Thoracic aorta (tissue), 2 donors: Measurements from ENCODE around the gene BACH2. TPM values are rescaled to one million over a fixed set of nuclear protein-coding genes. Genes with fewer than 3 reads are reported as not detected.

Source experiments
- ATAC-seq: fragments of 150-250 bp; one replicate; pipeline ENCODE4 v1.8.0; 2017; ENCODE audit warnings: low read depth; ENCODE audit not compliant: insufficient number of reproducible peaks, low FRiP score
- DNase-seq: peaks from one replicate; pipeline ENCODE4 v3.0.0-alpha.2; 2020; ENCODE audit warnings: low spot score
- H3K27ac ChIP-seq, 2 donors: fragments of 200-600 bp; sonication (generic); 1 replicate in 1 of 2; 2 replicates in 1 of 2; pipeline ENCODE4 v1.5.1; 2016; ENCODE audit warnings: mild to moderate bottlenecking in 2 of 2, moderate library complexity in 2 of 2
- H3K27me3 ChIP-seq: fragments of 200-600 bp; sonication (generic); replicated peaks from 2 replicates; pipeline ENCODE4 v1.6.0; 2016; ENCODE audit warnings: mild to moderate bottlenecking; ENCODE audit not compliant: insufficient read depth
- H3K36me3 ChIP-seq: fragments of 200-600 bp; sonication (generic); one replicate; pipeline ENCODE4 v1.5.1; 2016
- H3K4me1 ChIP-seq, 2 donors: fragments of 200-600 bp; sonication (generic); 1 replicate in 1 of 2; 2 replicates in 1 of 2; pipeline versions ENCODE4 v1.5.1 to v1.6.0; 2016; ENCODE audit warnings: low read depth in 2 of 2, mild to moderate bottlenecking in 1 of 2; ENCODE audit not compliant: control insufficient read depth in 1 of 2
- H3K4me3 ChIP-seq: fragments of 200-600 bp; sonication (generic); 2 replicates; pipeline ENCODE4 v1.5.1; 2016; ENCODE audit warnings: mild to moderate bottlenecking
- H3K9me3 ChIP-seq: fragments of 200-600 bp; sonication (generic); 2 replicates; pipeline ENCODE4 v1.5.1; 2016
- CTCF ChIP-seq: fragments of 200-600 bp; sonication (generic); IDR thresholded peaks from one replicate; pipeline ENCODE4 v1.5.1; 2019; ENCODE audit warnings: antibody characterized with exemption
- total RNA-seq, 2 donors: library from RNA; depleted of rRNA; stranded (reverse); fragments of >200 nt; gene quantifications; one replicate each; pipeline versions ENCODE4 v1.1.0 to v1.2.3, GENCODE V29; 2016

Gene BACH2
- total RNA-seq, 2 donors from 2014 or later, result 6.1 to 17.8 TPM

- H3K27ac ChIP-seq, result no peak overlapping the region
- no peaks in the 10 kb centered on the region for H3K27me3 ChIP-seq
- H3K36me3 ChIP-seq, result no peaks in the 10 kb centered on the region
- H3K4me1 ChIP-seq, result no peaks in the 10 kb centered on the region
- no peaks in the 10 kb centered on the region for H3K9me3 ChIP-seq
- no peak for DNase-seq
- ATAC-seq, result no peak
- TF ChIP-seq CTCF, result no peak
- H3K4me3 ChIP-seq, result no peak overlapping the region
Measured at GRCh38 chr6:90019216-90019615, 277.4 kb downstream of the BACH2 start.

GRCh38 chr6:90015883-90016282, 280.8 kb downstream of the BACH2 start:
- Histone ChIP-seq H3K9me3 (no peaks in the 10 kb centered on the region), H3K27me3 (no peaks in the 10 kb centered on the region), H3K4me3 (no peak overlapping the region), H3K4me1 (no peaks in the 10 kb centered on the region), H3K36me3 (no peaks in the 10 kb centered on the region), H3K27ac (no peak overlapping the region)
- DNase-seq (no peak), ATAC-seq (no peak)
- no peak for TF ChIP-seq CTCF

- H3K4me1 ChIP-seq, result peaks cover 4 to 14% of the 10 kb centered on the region in 2 donors
- peak; percentile 14 for ATAC-seq
- H3K9me3 ChIP-seq, result no peaks in the 10 kb centered on the region
- no peak for DNase-seq
- no peak for TF ChIP-seq CTCF
- no peaks in the 10 kb centered on the region for H3K36me3 ChIP-seq
- no peak overlapping the region for H3K4me3 ChIP-seq
- H3K27ac ChIP-seq, result peak overlapping the region in 1 of 2 donors; percentile 62
- H3K27me3 ChIP-seq, result no peaks in the 10 kb centered on the region
Measured at GRCh38 chr6:90008908-90009501, 287.6 kb downstream of the BACH2 start.

- no peaks in the 10 kb centered on the region for H3K36me3 ChIP-seq
- H3K27me3 ChIP-seq, result no peaks in the 10 kb centered on the region
- no peak for DNase-seq
- H3K27ac ChIP-seq, result peak overlapping the region in 1 of 2 donors; percentile 62
- peaks cover 4 to 14% of the 10 kb centered on the region in 2 donors for H3K4me1 ChIP-seq
- no peak overlapping the region for H3K4me3 ChIP-seq
- H3K9me3 ChIP-seq, result no peaks in the 10 kb centered on the region
- ATAC-seq, result no peak
- TF ChIP-seq CTCF, result no peak
Measured at GRCh38 chr6:90008189-90008907, 288.3 kb downstream of the BACH2 start.

GRCh38 chr6:90005048-90005827, 291.4 kb downstream of the BACH2 start:
- H3K4me1 ChIP-seq, result peaks cover 6 to 23% of the 10 kb centered on the region in 2 donors
- H3K4me3 ChIP-seq, result no peak overlapping the region
- no peaks in the 10 kb centered on the region for H3K9me3 ChIP-seq
- no peaks in the 10 kb centered on the region for H3K36me3 ChIP-seq
- no peak for ATAC-seq
- no peaks in the 10 kb centered on the region for H3K27me3 ChIP-seq
- no peak for TF ChIP-seq CTCF
- no peak overlapping the region for H3K27ac ChIP-seq
- DNase-seq, result no peak
